Upper lobe of right lung (tissue), 1 donor: ENCODE results near the gene HYKK. TPM values are rescaled to one million over a fixed set of nuclear protein-coding genes. Genes with fewer than 3 reads are reported as not detected.
"Not testable (repeated sequence)": the region's sequence is repeated elsewhere in the genome, so short reads cannot be mapped to it uniquely, and the experiment has no call there.

Experiments used
- ATAC-seq: fragments of 200-7000 bp; cut with Tn5 transposase; one replicate; pipeline ENCODE4 v1.9.1; 2020; ENCODE audit warnings: mild to moderate bottlenecking, moderate library complexity
- DNase-seq: peaks from one replicate; pipeline ENCODE4 v3.0.0-alpha.2; 2020
- H3K27ac ChIP-seq: fragments of 200-600 bp; one replicate; pipeline ENCODE4 v1.8.0; 2022
- H3K27me3 ChIP-seq: fragments of 200-600 bp; one replicate; pipeline ENCODE4 v1.8.0; 2022; ENCODE audit warnings: mild to moderate bottlenecking
- H3K36me3 ChIP-seq: fragments of 200-600 bp; one replicate; pipeline ENCODE4 v1.8.0; 2022
- H3K4me1 ChIP-seq: fragments of 200-600 bp; one replicate; pipeline ENCODE4 v1.8.0; 2022
- H3K4me3 ChIP-seq: fragments of 200-600 bp; one replicate; pipeline ENCODE4 v1.8.0; 2022; ENCODE audit warnings: mild to moderate bottlenecking
- H3K9me3 ChIP-seq: fragments of 200-600 bp; one replicate; pipeline ENCODE4 v1.8.0; 2022
- CTCF ChIP-seq: fragments of 200-600 bp; IDR thresholded peaks from one replicate; pipeline ENCODE4 v1.8.0; 2022; ENCODE audit warnings: antibody characterized with exemption
- intact Hi-C: fragments of 100-400 bp; cut with DNase I; formaldehyde crosslinking; loops from one replicate; pipeline ENCODE4 v1.11.0; 2022
- total RNA-seq: library from RNA; stranded (reverse); fragmentation: NEBNext Ultra II Directional; extraction: Animal tissue kit (Norgen Biotek cat#: 25700); gene quantifications from one replicate; pipeline ENCODE4 v1.2.1, GENCODE V29; 2021
- donor health status: DM: no; HTN: yes; CAD: no; lungs with severe emphysema.

Gene HYKK
- total RNA-seq, 1 donor from 2014 or later, result 4.1 TPM

DNA sequence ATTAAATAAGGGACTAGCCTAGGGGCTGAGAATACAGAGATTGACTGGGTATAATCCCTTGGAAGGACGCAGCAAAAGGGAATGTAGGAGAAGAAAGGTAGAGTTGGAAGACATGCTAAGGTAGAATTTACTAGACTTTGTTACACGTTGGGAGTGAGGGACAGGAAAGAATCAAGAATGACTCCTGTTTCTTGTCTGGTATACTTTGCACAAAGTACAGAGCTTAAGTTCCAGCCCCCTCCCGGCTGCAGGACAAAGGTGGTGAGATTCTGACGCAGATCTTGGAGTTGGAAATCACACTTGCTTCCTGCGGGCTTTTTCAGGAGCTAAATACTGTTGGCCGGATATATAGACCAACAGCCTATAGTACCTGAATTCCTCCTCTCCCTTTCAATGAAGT, 895 bp downstream of the HYKK start:
- H3K4me1 ChIP-seq, result peaks cover 5% of the 10 kb centered on the region
- peak overlapping the region; percentile 86 for H3K4me3 ChIP-seq
- no peak for ATAC-seq
- H3K36me3 ChIP-seq, result no peaks in the 10 kb centered on the region
- H3K27ac ChIP-seq, result no peak overlapping the region
- DNase-seq, result no peak
- H3K27me3 ChIP-seq, result no peaks in the 10 kb centered on the region
- no peak for TF ChIP-seq CTCF
- no peaks in the 10 kb centered on the region for H3K9me3 ChIP-seq
- intact Hi-C loops, result no loop called here

DNA sequence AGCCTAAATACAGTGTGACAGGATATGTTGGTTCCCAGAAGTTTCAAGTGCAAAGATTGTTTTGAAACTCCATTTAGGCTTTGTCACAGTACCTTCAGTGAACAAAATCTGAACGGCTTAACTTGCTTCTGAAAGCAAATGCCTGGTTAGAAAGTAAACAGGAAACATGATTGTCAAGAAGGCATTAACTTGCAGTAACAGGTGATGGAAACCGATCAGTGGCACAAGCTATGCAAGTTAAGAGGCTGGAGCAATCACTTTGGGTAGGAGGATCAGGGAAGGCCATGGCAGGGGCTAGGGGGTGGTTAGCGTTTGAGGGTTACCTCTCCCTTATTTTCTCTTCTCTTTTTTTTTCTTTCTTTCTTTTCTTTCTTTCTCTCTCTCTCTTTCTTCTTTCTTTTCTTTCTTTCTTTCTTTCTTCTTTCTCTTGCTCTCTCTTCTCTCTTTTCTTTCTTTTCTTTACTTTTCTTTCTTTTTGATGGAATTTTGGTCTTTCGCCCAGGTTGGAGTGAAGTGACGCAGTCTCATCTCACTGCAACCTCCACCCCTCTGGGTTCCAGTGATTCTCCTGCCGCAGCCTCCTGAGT, 2.4 kb downstream of the HYKK start:
- intact Hi-C loops, result no loop called here
- Histone ChIP-seq H3K9me3 (no peaks in the 10 kb centered on the region), H3K27ac (no peak overlapping the region), H3K4me1 (peaks cover 5% of the 10 kb centered on the region), H3K36me3 (no peaks in the 10 kb centered on the region), H3K27me3 (no peaks in the 10 kb centered on the region), H3K4me3 (no peak overlapping the region)
- TF ChIP-seq CTCF, result no peak
- no peak for ATAC-seq
- DNase-seq, result no peak

DNA sequence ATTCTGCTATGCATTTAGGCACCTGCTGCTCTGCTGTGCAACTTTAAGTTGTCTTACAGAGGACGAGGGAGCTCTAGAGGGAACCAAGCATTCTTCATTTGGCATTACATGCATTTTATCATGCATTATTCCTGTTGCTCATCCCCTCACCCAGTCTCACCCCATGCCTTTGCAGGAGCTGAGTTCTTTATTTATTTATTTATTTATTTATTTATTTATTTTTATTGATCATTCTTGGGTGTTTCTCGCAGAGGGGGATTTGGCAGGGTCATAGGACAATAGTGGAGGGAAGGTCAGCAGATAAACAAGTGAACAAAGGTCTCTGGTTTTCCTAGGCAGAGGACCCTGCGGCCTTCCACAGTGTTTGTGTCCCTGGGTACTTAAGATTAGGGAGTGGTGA, 12.7 kb downstream of the HYKK start:
- H3K9me3 ChIP-seq, H3K27me3 ChIP-seq, H3K4me3 ChIP-seq, H3K27ac ChIP-seq, H3K4me1 ChIP-seq, intact Hi-C loops, ATAC-seq, H3K36me3 ChIP-seq, DNase-seq: not testable (repeated sequence)

GRCh38 chr15:78524230-78524629, 16.9 kb downstream of the HYKK start:
- intact Hi-C loops, result no loop called here

GRCh38 chr15:78527325-78527724, 19.9 kb downstream of the HYKK start:
- ATAC-seq, result no peak
- Histone ChIP-seq H3K27me3 (no peaks in the 10 kb centered on the region), H3K4me1 (no peaks in the 10 kb centered on the region), H3K9me3 (no peaks in the 10 kb centered on the region), H3K36me3 (no peaks in the 10 kb centered on the region), H3K4me3 (no peak overlapping the region), H3K27ac (no peak overlapping the region)
- no peak for TF ChIP-seq CTCF
- DNase-seq, result no peak
- intact Hi-C loops, result no loop called here

More at GRCh38 chr15:78524230-78524629, 16.9 kb downstream of the HYKK start:
- DNase-seq (no peak), ATAC-seq (no peak)
- Histone ChIP-seq H3K36me3 (no peaks in the 10 kb centered on the region), H3K4me1 (no peaks in the 10 kb centered on the region), H3K27ac (no peak overlapping the region), H3K4me3 (no peak overlapping the region), H3K27me3 (no peaks in the 10 kb centered on the region), H3K9me3 (no peaks in the 10 kb centered on the region)
- no peak for TF ChIP-seq CTCF

DNA sequence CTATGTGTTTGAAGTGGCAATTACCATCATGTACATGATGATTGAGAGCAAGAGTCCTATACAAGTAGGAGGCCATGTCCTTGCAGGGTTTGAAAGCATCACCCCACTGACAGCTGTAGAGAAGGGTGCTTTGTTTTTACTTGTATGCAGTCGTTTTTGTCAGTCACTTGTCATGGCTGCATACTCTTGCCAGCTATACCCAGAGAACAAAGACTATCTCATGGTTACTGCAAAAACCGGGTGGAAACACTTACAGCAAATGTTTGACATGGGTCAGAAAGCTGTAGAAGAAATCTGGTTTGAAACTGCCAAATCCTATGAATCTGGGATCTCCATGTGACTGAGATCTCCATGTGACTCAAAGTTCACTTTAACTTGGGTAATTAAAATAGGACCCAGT, 26.0 kb downstream of the HYKK start:
- H3K27me3 ChIP-seq, result no peaks in the 10 kb centered on the region
- H3K4me3 ChIP-seq, result no peak overlapping the region
- H3K27ac ChIP-seq, result no peak overlapping the region
- TF ChIP-seq CTCF, result no peak
- H3K9me3 ChIP-seq, result no peaks in the 10 kb centered on the region
- DNase-seq (no peak), ATAC-seq (no peak)
- no peaks in the 10 kb centered on the region for H3K36me3 ChIP-seq
- intact Hi-C loops, result no loop called here
- no peaks in the 10 kb centered on the region for H3K4me1 ChIP-seq
